K562 (cell line): Measurements from ENCODE around the gene SCAMP2.

Experiments used
- CHD2 ChIP-seq: IDR thresholded peaks from 2 replicates; pipeline ENCODE4 v1.6.1; 2011; ENCODE audit warnings: low read depth, low read length
- HEY1 ChIP-seq: fragments of 250-450 bp; sonication (Bioruptor Pico); IDR thresholded peaks from 2 replicates; pipeline ENCODE4 v1.5.0; 2020; ENCODE audit warnings: mild to moderate bottlenecking, moderate library complexity, borderline replicate concordance
- HIVEP1 ChIP-seq: fragments of 250-450 bp; sonication (Bioruptor Pico); IDR thresholded peaks from 2 replicates; pipeline ENCODE4 v1.4.0; 2020; ENCODE audit warnings: mild to moderate bottlenecking
- JUN ChIP-seq, 2 experiments: sonication (generic) in 1 of 2; formaldehyde crosslinking in 1 of 2; IDR thresholded peaks; 2 replicates each; pipeline versions ENCODE4 v1.6.1 to v1.8.0; 2012 to 2022; ENCODE audit warnings: borderline replicate concordance in 2 of 2, mild to moderate bottlenecking in 2 of 2, improper control_type of control experiment in 1 of 2, low read depth in 1 of 2, low read length in 1 of 2, missing genetic modification reagents in 1 of 2
- POLR2A ChIP-seq: fragments of 450-650 bp; conservative IDR thresholded peaks from 2 replicates; pipeline ENCODE4 v1.6.1; 2016
- POLR2B ChIP-seq: fragments of 450-650 bp; IDR thresholded peaks from 2 replicates; pipeline ENCODE4 v1.6.1; 2018; ENCODE audit warnings: low read depth; ENCODE audit not compliant: partially characterized antibody
- SRSF1 ChIP-seq: fragments of 200-400 bp; formaldehyde crosslinking; IDR thresholded peaks from 2 replicates; pipeline ENCODE4 v1.6.1; 2017; ENCODE audit warnings: mild to moderate bottlenecking, low read depth, low read length, moderate library complexity
- TEAD4 ChIP-seq, 2 experiments: sonication (generic) in 1 of 2; formaldehyde crosslinking in 1 of 2; IDR thresholded peaks; 2 replicates each; pipeline versions ENCODE4 v1.6.1 to v1.8.0; 2012 to 2022; ENCODE audit warnings: borderline replicate concordance in 1 of 2, inconsistent platforms in 1 of 2, low read length in 1 of 2, mild to moderate bottlenecking in 1 of 2, missing genetic modification reagents in 1 of 2
- USF2 ChIP-seq: sonication (generic); formaldehyde crosslinking; IDR thresholded peaks from 2 replicates; pipeline ENCODE4 v1.5.0; 2020; ENCODE audit warnings: missing genetic modification reagents
- ZC3H11A ChIP-seq: IDR thresholded peaks from 2 replicates; pipeline ENCODE4 v1.6.1; 2012; ENCODE audit warnings: low read depth, low read length, improper control_type of control experiment
- ZNF282 ChIP-seq: sonication (generic); formaldehyde crosslinking; IDR thresholded peaks from 2 replicates; pipeline ENCODE4 v1.8.1; 2023; ENCODE audit warnings: missing genetic modification reagents
- TF ChIP-seq, protein P1 (sequence below): fragments of 250-450 bp; sonication (Bioruptor Pico); IDR thresholded peaks from 2 replicates; pipeline ENCODE4 v1.4.0; 2020
- TF ChIP-seq, protein P2 (sequence below), 3 experiments: IDR thresholded peaks in 2 of 3; conservative IDR thresholded peaks in 1 of 3; 2 replicates each; pipeline ENCODE4 v1.5.1; 2011 to 2012; ENCODE audit warnings: low read length in 3 of 3, mild to moderate bottlenecking in 3 of 3, control low read depth in 2 of 3, improper control_type of control experiment in 1 of 3, inconsistent platforms in 1 of 3, low read depth in 1 of 3, mixed read lengths in 1 of 3, moderate library complexity in 1 of 3; ENCODE audit not compliant: insufficient read depth in 2 of 3
- TF ChIP-seq, protein P3 (sequence below): fragments of 250-450 bp; sonication (Bioruptor Pico); IDR thresholded peaks from 2 replicates; pipeline ENCODE4 v1.5.0; 2020; ENCODE audit warnings: mild to moderate bottlenecking

DNA sequence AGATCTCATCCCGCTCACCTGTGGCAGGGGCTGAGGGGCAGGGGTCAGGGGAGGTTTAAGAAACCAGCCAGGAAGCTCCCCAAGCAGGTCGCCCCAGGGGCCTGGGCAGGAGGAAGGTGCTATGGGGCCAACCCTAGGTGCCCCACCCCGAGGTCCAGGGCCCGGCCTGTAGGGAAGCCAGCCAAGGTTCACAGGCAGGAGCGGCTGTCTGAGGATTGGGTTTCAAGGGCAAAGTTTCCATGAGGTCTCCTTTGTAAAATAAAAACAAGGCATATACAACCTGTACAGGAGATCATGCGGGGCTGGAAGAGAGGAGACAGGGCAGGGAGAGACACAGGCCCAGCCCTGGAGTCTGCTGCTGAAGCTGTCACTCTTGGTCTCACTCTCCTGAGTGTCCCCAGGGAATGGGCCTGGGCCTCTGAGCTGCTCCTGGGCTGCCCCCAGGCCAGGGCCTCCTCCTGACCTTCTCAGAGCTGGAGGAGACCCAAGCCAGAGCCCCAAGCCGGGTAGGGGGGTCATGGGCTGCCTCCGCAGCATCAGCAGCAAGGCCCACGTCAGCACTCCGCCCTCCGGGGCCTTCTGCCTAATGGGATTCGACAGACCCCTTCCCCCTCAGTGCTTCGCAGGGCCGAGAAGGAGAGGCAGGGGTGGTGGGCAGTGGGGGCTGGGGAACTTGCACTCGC is 41.2 kb downstream of the SCAMP2 start:
- TF ChIP-seq HIVEP1 (CRISPR knock-in tag) (no peak), CHD2 (no peak), POLR2A (no peak), JUN (IDR thresholded peaks at IDR 0.05; ENCODE audit: borderline replicate concordance, low read depth, low read length) (no peak), JUN (CRISPR knock-in tag; IDR thresholded peaks at IDR 0.05; ENCODE audit: borderline replicate concordance) (no peak), SRSF1 (no peak), TEAD4 (IDR thresholded peaks at IDR 0.05; ENCODE audit: low read length) (no peak), TEAD4 (CRISPR knock-in tag; IDR thresholded peaks at IDR 0.05; ENCODE audit: borderline replicate concordance) (no peak), ZNF282 (CRISPR knock-in tag) (no peak), HEY1 (no peak), POLR2B (no peak), ZC3H11A (no peak), USF2 (CRISPR knock-in tag) (no peak)
- TF ChIP-seq, protein P1, sequence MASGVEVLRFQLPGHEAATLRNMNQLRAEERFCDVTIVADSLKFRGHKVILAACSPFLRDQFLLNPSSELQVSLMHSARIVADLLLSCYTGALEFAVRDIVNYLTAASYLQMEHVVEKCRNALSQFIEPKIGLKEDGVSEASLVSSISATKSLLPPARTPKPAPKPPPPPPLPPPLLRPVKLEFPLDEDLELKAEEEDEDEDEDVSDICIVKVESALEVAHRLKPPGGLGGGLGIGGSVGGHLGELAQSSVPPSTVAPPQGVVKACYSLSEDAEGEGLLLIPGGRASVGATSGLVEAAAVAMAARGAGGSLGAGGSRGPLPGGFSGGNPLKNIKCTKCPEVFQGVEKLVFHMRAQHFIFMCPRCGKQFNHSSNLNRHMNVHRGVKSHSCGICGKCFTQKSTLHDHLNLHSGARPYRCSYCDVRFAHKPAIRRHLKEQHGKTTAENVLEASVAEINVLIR (CRISPR knock-in tag) = no peak
- TF ChIP-seq, protein P2, sequence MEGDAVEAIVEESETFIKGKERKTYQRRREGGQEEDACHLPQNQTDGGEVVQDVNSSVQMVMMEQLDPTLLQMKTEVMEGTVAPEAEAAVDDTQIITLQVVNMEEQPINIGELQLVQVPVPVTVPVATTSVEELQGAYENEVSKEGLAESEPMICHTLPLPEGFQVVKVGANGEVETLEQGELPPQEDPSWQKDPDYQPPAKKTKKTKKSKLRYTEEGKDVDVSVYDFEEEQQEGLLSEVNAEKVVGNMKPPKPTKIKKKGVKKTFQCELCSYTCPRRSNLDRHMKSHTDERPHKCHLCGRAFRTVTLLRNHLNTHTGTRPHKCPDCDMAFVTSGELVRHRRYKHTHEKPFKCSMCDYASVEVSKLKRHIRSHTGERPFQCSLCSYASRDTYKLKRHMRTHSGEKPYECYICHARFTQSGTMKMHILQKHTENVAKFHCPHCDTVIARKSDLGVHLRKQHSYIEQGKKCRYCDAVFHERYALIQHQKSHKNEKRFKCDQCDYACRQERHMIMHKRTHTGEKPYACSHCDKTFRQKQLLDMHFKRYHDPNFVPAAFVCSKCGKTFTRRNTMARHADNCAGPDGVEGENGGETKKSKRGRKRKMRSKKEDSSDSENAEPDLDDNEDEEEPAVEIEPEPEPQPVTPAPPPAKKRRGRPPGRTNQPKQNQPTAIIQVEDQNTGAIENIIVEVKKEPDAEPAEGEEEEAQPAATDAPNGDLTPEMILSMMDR (IDR thresholded peaks at IDR 0.05 in 2 of 3, conservative IDR thresholded peaks at IDR 0.05 in 1 of 3; ENCODE audit: insufficient read depth in 2 of 3, low read depth in 1 of 3, low read length in 3 of 3) = no peak
- TF ChIP-seq, protein P3, sequence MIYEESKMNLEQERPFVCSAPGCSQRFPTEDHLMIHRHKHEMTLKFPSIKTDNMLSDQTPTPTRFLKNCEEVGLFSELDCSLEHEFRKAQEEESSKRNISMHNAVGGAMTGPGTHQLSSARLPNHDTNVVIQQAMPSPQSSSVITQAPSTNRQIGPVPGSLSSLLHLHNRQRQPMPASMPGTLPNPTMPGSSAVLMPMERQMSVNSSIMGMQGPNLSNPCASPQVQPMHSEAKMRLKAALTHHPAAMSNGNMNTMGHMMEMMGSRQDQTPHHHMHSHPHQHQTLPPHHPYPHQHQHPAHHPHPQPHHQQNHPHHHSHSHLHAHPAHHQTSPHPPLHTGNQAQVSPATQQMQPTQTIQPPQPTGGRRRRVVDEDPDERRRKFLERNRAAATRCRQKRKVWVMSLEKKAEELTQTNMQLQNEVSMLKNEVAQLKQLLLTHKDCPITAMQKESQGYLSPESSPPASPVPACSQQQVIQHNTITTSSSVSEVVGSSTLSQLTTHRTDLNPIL = no peak
